GM19328 (cell line): ENCODE measurements around the gene CACHD1.

Source experiments
- ATAC-seq: cut with Tn5 transposase; IDR thresholded peaks from one replicate; pipeline ENCODE4 v1.9.1; 2021; ENCODE audit warnings: mild to moderate bottlenecking, moderate library complexity; ENCODE audit not compliant: unreplicated experiment

The CACHD1 gene

GRCh38 chr1:64650411-64650810 lies 180.5 kb downstream of the CACHD1 start:
- ATAC-seq, result no peak

GRCh38 chr1:64651841-64652240 lies 181.9 kb downstream of the CACHD1 start:
- no peak for ATAC-seq

- no peak for ATAC-seq
Observed at GRCh38 chr1:64653466-64653865, 183.5 kb downstream of the CACHD1 start.

GRCh38 chr1:64654519-64655341 lies 184.8 kb downstream of the CACHD1 start:
- no peak for ATAC-seq

GRCh38 chr1:64655861-64656260 lies 185.9 kb downstream of the CACHD1 start:
- no peak for ATAC-seq

GRCh38 chr1:64659478-64660138 lies 189.7 kb downstream of the CACHD1 start:
- ATAC-seq, result no peak

GRCh38 chr1:64663668-64664067 lies 193.7 kb downstream of the CACHD1 start:
- ATAC-seq, result no peak

- ATAC-seq, result no peak
Observed at GRCh38 chr1:64664299-64664698, 194.4 kb downstream of the CACHD1 start.

- no peak for ATAC-seq
Observed at GRCh38 chr1:64669098-64669675, 199.3 kb downstream of the CACHD1 start.

- no peak for ATAC-seq
Observed at GRCh38 chr1:64675718-64676345, 205.9 kb downstream of the CACHD1 start.

- no peak for ATAC-seq
Observed at GRCh38 chr1:64676386-64676785, 206.5 kb downstream of the CACHD1 start.

GRCh38 chr1:64677532-64677931 lies 207.6 kb downstream of the CACHD1 start:
- ATAC-seq, result no peak

- no peak for ATAC-seq
Observed at GRCh38 chr1:64678366-64678765, 208.4 kb downstream of the CACHD1 start.

GRCh38 chr1:64679177-64679576 lies 209.2 kb downstream of the CACHD1 start:
- no peak for ATAC-seq

GRCh38 chr1:64680599-64680998 lies 210.7 kb downstream of the CACHD1 start:
- no peak for ATAC-seq

- ATAC-seq, result no peak
Observed at GRCh38 chr1:64681043-64681442, 211.1 kb downstream of the CACHD1 start.

- no peak for ATAC-seq
Observed at GRCh38 chr1:64683419-64683818, 213.5 kb downstream of the CACHD1 start.

- no peak for ATAC-seq
Observed at GRCh38 chr1:64685217-64685616, 215.3 kb downstream of the CACHD1 start.

GRCh38 chr1:64685765-64686341 lies 215.9 kb downstream of the CACHD1 start:
- ATAC-seq, result no peak

GRCh38 chr1:64686828-64687724 lies 217.1 kb downstream of the CACHD1 start:
- no peak for ATAC-seq
